ENCODE results near the gene EFHC1. TPM values are rescaled to one million over a fixed set of nuclear protein-coding genes. Genes with fewer than 3 reads are reported as not detected.

Gene EFHC1
- total and polyA plus RNA-seq, 8 donors = 14.6 to 73.0 (median 53.1) TPM

DNA sequence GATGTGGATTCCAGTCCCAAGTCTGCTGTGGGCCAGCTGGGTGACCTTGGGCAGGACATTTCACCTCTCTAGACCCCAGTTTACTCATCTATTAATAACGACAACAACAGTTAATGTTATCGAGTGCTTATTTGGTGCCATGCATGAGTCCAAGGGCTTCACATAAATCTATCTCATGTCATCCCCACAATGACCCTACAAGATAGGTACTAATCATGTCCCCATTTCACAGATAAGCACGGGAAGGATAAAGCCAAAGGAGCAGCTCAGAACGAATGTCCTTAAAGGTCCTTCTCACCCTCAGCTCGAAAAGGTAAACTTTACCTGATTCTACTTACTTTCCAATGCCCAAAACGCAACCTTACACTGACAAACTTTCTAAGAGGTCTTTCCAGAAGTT, 121.0 kb downstream of the EFHC1 start:
- no peak overlapping the region for H3K27ac ChIP-seq
- H3K27me3 ChIP-seq = no peaks in the 10 kb centered on the region
- H3K36me3 ChIP-seq = no peaks in the 10 kb centered on the region
- H3K4me3 ChIP-seq = no peak overlapping the region
- no peaks in the 10 kb centered on the region for H3K9me3 ChIP-seq
- intact Hi-C loops (cut with DNase I) = no loop called here
- DNase-seq (no peak), ATAC-seq (no peak)
- peaks cover 14 to 29% of the 10 kb centered on the region in 2 donors for H3K4me1 ChIP-seq
- TF ChIP-seq, protein P1, sequence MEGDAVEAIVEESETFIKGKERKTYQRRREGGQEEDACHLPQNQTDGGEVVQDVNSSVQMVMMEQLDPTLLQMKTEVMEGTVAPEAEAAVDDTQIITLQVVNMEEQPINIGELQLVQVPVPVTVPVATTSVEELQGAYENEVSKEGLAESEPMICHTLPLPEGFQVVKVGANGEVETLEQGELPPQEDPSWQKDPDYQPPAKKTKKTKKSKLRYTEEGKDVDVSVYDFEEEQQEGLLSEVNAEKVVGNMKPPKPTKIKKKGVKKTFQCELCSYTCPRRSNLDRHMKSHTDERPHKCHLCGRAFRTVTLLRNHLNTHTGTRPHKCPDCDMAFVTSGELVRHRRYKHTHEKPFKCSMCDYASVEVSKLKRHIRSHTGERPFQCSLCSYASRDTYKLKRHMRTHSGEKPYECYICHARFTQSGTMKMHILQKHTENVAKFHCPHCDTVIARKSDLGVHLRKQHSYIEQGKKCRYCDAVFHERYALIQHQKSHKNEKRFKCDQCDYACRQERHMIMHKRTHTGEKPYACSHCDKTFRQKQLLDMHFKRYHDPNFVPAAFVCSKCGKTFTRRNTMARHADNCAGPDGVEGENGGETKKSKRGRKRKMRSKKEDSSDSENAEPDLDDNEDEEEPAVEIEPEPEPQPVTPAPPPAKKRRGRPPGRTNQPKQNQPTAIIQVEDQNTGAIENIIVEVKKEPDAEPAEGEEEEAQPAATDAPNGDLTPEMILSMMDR (IDR thresholded peaks at IDR 0.05) = no peak

DNA sequence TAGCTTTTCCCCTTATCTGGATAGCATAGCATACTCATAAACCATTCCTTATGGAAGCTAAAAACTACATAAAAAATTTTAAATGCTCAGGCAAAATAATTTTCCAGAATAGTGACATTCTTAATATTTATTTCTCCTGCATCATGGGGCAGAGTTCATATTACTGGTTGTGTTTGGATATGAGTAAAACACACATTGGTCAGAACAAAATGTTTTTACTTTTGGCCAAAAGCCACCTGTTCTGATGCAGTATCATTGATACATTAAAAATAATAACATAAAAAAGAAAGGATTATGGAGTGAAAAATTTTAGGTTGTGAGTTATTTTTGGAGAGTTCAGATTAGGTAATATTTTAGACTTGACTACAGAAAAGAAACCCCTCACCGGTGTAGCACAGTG, 123.1 kb downstream of the EFHC1 start:
- no peak for DNase-seq
- Histone ChIP-seq H3K9me3 (no peaks in the 10 kb centered on the region), H3K36me3 (no peaks in the 10 kb centered on the region), H3K4me1 (peaks cover 10 to 29% of the 10 kb centered on the region in 2 donors), H3K27ac (peak overlapping the region; percentile 42 to 58), H3K4me3 (no peak overlapping the region), H3K27me3 (no peaks in the 10 kb centered on the region)
- ATAC-seq = no peak
- TF ChIP-seq, protein P1 (IDR thresholded peaks at IDR 0.05) = no peak
- intact Hi-C loops (cut with DNase I) = no loop called here

DNA sequence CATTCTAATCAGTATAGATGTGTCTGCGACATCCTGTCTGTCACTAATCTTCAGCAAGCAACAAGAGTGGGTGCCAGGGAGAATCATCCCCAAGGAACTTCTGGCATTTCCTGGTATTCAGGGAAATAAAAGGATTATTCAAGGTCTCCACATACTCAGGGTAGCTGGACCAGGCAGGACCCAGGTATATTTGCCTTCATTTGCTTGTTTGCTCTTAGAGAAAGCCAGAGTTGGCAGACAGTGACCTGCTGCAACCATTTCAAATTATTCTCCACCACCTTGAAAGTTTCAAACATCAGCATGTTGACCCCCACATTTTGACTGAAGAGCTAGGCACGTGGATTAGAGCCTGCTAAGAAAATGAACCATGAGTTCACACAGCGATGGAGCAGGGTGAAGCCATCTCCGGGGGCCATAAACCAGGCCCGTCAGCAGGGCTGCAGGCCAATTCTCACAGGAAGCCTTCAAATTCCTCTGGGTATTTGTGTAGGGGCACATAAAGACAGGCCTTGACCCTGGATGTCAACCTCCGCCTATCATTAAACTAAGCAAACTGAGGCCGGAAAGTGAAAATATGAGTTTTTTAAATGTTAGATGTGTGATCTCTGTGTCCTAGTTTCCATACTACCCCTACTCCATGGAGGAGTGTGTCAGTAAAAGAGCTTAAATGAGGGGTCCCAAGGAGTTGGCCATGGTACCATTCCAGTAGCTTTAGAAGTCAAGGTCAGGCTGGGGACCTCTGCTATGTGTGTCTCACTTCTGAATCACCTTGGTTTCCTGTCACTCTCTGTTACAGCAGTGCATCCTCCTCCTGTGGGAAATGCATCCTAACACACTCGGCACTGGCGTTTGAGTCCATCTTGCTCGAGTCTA, 123.8 kb downstream of the EFHC1 start:
- TF ChIP-seq, protein P1 (IDR thresholded peaks at IDR 0.05) = no peak
- Histone ChIP-seq H3K4me3 (no peak overlapping the region), H3K27me3 (no peaks in the 10 kb centered on the region), H3K4me1 (peaks cover 3 to 32% of the 10 kb centered on the region in 2 donors), H3K9me3 (no peaks in the 10 kb centered on the region), H3K27ac (peak overlapping the region; percentile 42 to 58), H3K36me3 (no peaks in the 10 kb centered on the region)
- no peak for ATAC-seq
- DNase-seq = no peak
- intact Hi-C loops (cut with DNase I) = no loop called here

DNA sequence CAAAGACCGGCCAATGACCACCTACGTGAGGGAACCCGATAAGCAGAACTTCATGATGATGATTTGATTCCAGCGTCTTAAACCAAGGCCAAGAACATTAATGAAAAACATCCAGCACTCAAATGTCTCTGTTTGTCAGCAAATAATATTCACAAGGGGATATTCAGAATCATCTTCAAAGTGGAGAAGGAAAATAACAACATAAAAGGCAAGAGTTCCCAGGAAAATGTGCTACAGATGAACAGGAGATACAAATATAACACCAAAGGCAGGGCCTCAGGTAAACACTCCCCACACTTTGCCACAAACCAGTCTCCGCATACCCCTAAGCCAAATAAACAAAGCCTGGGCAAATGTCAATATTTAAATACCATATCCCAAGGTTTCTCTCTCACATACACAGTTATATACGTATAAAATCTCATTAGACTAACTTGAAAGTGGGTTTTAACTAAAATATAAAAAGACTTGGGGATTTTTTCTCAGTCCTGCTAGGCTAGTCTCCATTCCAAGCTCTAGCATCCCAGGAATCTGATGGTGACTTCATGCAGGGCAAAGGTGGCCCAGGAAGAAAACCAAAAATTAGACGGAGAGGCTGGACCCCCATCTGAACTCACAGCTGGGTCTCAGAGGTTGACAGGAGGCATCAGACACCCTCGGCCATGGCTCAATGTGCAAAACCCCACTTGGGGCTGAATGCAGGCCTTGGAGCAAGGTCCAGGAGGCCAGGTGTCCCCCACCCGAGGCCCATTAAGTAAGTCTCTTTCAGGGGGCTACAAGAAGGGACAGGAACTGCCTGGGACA, 124.7 kb downstream of the EFHC1 start:
- TF ChIP-seq, protein P1 (IDR thresholded peaks at IDR 0.05) = no peak
- H3K36me3 ChIP-seq = no peaks in the 10 kb centered on the region
- H3K4me3 ChIP-seq = no peak overlapping the region
- no peak for ATAC-seq
- H3K27me3 ChIP-seq = no peaks in the 10 kb centered on the region
- intact Hi-C loops (cut with DNase I) = no loop called here
- no peak for DNase-seq
- H3K9me3 ChIP-seq = no peaks in the 10 kb centered on the region
- peak overlapping the region; percentile 6 to 58 for H3K27ac ChIP-seq
- peaks cover under 1 to 33% of the 10 kb centered on the region in 2 donors for H3K4me1 ChIP-seq
